ENCODE measurements around the gene LRRC4C.

The LRRC4C gene

DNA sequence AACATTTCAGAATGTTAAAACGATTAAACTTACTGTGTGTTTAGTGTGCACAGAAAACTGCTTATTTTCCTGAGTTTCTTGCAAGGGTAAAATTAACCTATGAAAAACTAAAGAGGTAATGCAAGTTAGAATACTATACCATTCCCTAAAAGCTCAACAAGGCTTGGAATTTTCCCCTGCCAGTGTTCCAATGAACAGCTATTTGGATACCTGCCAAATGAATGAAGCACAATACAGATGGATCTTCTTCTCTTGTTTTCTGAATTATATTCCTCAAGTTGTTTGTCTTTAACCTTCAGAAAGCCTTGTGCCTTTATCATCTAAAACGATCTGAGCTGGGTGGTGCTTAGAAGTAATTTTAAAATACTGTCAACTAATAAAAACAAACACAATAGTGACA lies 204.5 kb downstream of the LRRC4C start:
- TF ChIP-seq FOXM1 (IDR thresholded peaks at IDR 0.05; ENCODE audit: borderline replicate concordance, low read depth) (no peak), RAD21 (IDR thresholded peaks at IDR 0.05; ENCODE audit: low read depth) (no peak), TCF12 (IDR thresholded peaks at IDR 0.05; ENCODE audit: low read depth) (no peak), CREB1 (IDR thresholded peaks at IDR 0.05; ENCODE audit: low read depth) (no peak), YY1 (IDR thresholded peaks at IDR 0.05; ENCODE audit: low read depth) (no peak), EP300 (IDR thresholded peaks at IDR 0.05; ENCODE audit: borderline replicate concordance) (no peak), CEBPB (IDR thresholded peaks at IDR 0.05) (no peak), ZBTB7A (IDR thresholded peaks at IDR 0.05; ENCODE audit: low read depth) (no peak), NFIC (IDR thresholded peaks at IDR 0.05) (no peak), EGR1 (IDR thresholded peaks at IDR 0.05) (no peak), TAF1 (IDR thresholded peaks at IDR 0.05; ENCODE audit: low read depth) (no peak), TEAD4 (IDR thresholded peaks at IDR 0.05) (no peak)
- TF ChIP-seq, protein P1, sequence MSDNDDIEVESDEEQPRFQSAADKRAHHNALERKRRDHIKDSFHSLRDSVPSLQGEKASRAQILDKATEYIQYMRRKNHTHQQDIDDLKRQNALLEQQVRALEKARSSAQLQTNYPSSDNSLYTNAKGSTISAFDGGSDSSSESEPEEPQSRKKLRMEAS (IDR thresholded peaks at IDR 0.05): no peak
- TF ChIP-seq, protein P2, sequence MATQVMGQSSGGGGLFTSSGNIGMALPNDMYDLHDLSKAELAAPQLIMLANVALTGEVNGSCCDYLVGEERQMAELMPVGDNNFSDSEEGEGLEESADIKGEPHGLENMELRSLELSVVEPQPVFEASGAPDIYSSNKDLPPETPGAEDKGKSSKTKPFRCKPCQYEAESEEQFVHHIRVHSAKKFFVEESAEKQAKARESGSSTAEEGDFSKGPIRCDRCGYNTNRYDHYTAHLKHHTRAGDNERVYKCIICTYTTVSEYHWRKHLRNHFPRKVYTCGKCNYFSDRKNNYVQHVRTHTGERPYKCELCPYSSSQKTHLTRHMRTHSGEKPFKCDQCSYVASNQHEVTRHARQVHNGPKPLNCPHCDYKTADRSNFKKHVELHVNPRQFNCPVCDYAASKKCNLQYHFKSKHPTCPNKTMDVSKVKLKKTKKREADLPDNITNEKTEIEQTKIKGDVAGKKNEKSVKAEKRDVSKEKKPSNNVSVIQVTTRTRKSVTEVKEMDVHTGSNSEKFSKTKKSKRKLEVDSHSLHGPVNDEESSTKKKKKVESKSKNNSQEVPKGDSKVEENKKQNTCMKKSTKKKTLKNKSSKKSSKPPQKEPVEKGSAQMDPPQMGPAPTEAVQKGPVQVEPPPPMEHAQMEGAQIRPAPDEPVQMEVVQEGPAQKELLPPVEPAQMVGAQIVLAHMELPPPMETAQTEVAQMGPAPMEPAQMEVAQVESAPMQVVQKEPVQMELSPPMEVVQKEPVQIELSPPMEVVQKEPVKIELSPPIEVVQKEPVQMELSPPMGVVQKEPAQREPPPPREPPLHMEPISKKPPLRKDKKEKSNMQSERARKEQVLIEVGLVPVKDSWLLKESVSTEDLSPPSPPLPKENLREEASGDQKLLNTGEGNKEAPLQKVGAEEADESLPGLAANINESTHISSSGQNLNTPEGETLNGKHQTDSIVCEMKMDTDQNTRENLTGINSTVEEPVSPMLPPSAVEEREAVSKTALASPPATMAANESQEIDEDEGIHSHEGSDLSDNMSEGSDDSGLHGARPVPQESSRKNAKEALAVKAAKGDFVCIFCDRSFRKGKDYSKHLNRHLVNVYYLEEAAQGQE (IDR thresholded peaks at IDR 0.05; ENCODE audit: low read depth): no peak
- TF ChIP-seq, protein P3, sequence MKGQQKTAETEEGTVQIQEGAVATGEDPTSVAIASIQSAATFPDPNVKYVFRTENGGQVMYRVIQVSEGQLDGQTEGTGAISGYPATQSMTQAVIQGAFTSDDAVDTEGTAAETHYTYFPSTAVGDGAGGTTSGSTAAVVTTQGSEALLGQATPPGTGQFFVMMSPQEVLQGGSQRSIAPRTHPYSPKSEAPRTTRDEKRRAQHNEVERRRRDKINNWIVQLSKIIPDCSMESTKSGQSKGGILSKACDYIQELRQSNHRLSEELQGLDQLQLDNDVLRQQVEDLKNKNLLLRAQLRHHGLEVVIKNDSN (IDR thresholded peaks at IDR 0.05): no peak

DNA sequence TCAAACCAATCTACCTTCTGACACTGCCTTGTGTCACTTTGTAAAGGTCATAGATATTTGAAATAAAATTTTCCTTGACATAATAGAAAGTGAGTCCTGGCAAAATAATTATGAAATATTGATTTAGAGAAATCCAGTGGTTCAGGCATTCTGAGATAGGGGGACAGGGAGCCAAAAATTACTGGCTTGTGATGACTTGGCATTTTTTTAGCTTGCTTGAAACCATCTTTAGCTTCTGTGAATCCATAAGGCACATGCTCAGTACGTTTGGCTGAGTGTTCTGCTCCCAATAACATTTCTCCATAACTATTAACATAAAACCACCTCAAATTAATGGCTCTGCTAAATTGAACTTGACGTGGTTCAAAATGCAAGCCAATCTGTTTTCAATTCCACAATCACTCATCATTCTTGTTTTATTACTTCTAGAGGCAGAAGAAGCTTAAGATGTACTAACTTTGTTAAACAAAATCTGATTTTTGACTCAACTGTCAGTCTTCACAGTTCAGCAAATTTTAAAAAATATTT lies 209.0 kb downstream of the LRRC4C start:
- TF ChIP-seq TEAD4 (IDR thresholded peaks at IDR 0.05) (no peak), ZBTB7A (IDR thresholded peaks at IDR 0.05; ENCODE audit: low read depth) (no peak), EGR1 (IDR thresholded peaks at IDR 0.05) (no peak), TCF12 (IDR thresholded peaks at IDR 0.05; ENCODE audit: low read depth) (no peak)

DNA sequence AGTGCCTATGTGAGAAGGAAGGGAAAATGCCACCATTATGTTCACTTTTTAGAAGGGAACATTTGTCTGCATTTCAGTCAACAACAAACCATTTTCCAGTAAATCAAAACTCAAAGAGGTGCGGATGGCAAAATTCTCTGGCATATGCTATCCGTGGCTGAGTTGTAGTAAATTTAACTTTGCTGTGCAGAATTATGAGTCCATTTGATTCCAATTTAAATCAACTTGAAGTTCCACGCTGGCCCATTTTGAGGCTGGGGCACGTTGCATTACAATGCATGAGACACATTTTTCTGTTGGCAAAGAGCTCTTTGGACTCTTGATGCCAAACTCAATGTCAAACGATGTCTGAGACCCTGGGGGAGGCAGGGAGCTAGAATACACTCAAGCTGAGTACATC lies 211.8 kb downstream of the LRRC4C start:
- TF ChIP-seq, protein P2 (IDR thresholded peaks at IDR 0.05; ENCODE audit: low read depth): no peak
- no peak for TF ChIP-seq RAD21 (IDR thresholded peaks at IDR 0.05; ENCODE audit: low read depth)
- no peak for TF ChIP-seq CREB1 (IDR thresholded peaks at IDR 0.05; ENCODE audit: low read depth)
- no peak for TF ChIP-seq NFIC (IDR thresholded peaks at IDR 0.05)
- no peak for TF ChIP-seq ZBTB7A (IDR thresholded peaks at IDR 0.05; ENCODE audit: low read depth)
- TF ChIP-seq YY1 (IDR thresholded peaks at IDR 0.05; ENCODE audit: low read depth): no peak
- no peak for TF ChIP-seq CEBPB (IDR thresholded peaks at IDR 0.05)
- no peak for TF ChIP-seq TAF1 (IDR thresholded peaks at IDR 0.05; ENCODE audit: low read depth)
- TF ChIP-seq EGR1 (IDR thresholded peaks at IDR 0.05): no peak
- TF ChIP-seq TEAD4 (IDR thresholded peaks at IDR 0.05): no peak
- TF ChIP-seq FOXM1 (IDR thresholded peaks at IDR 0.05; ENCODE audit: borderline replicate concordance, low read depth): no peak
- TF ChIP-seq, protein P3 (IDR thresholded peaks at IDR 0.05): no peak
- TF ChIP-seq, protein P1 (IDR thresholded peaks at IDR 0.05): no peak
- TF ChIP-seq TCF12 (IDR thresholded peaks at IDR 0.05; ENCODE audit: low read depth): no peak
- TF ChIP-seq EP300 (IDR thresholded peaks at IDR 0.05; ENCODE audit: borderline replicate concordance): no peak

DNA sequence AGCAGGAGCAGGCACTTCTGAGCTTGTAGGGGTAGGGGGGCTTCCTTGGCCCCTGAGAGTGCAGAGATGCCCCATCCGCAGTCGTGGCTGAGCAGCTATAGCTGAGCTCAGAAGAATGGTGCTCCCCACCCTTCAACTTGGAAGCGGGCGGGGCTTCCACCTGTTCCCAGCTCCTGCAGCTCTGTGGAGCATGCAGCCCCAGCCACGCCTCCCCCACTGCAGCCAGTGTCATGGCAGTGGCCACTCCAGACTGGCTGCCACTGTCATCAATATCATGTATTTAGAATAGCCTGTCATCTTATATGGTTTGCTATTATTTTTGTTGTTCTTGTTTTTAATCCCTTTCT lies 213.1 kb downstream of the LRRC4C start:
- TF ChIP-seq, protein P2 (IDR thresholded peaks at IDR 0.05; ENCODE audit: low read depth): no peak
- TF ChIP-seq NFIC (IDR thresholded peaks at IDR 0.05) (no peak), EP300 (IDR thresholded peaks at IDR 0.05; ENCODE audit: borderline replicate concordance) (no peak), RAD21 (IDR thresholded peaks at IDR 0.05; ENCODE audit: low read depth) (no peak), EGR1 (IDR thresholded peaks at IDR 0.05) (no peak), YY1 (IDR thresholded peaks at IDR 0.05; ENCODE audit: low read depth) (no peak), CREB1 (IDR thresholded peaks at IDR 0.05; ENCODE audit: low read depth) (no peak), CEBPB (IDR thresholded peaks at IDR 0.05) (no peak), FOXM1 (IDR thresholded peaks at IDR 0.05; ENCODE audit: borderline replicate concordance, low read depth) (no peak), TAF1 (IDR thresholded peaks at IDR 0.05; ENCODE audit: low read depth) (no peak), ZBTB7A (IDR thresholded peaks at IDR 0.05; ENCODE audit: low read depth) (no peak), TEAD4 (IDR thresholded peaks at IDR 0.05) (no peak), TCF12 (IDR thresholded peaks at IDR 0.05; ENCODE audit: low read depth) (no peak)
- TF ChIP-seq, protein P3 (IDR thresholded peaks at IDR 0.05): no peak
- TF ChIP-seq, protein P1 (IDR thresholded peaks at IDR 0.05): no peak
